Measurements from ENCODE around the gene TGFBR3.
"Not testable (repeated sequence)": the region's sequence is repeated elsewhere in the genome, so short reads cannot be mapped to it uniquely, and the experiment has no call there.

The TGFBR3 gene

DNA sequence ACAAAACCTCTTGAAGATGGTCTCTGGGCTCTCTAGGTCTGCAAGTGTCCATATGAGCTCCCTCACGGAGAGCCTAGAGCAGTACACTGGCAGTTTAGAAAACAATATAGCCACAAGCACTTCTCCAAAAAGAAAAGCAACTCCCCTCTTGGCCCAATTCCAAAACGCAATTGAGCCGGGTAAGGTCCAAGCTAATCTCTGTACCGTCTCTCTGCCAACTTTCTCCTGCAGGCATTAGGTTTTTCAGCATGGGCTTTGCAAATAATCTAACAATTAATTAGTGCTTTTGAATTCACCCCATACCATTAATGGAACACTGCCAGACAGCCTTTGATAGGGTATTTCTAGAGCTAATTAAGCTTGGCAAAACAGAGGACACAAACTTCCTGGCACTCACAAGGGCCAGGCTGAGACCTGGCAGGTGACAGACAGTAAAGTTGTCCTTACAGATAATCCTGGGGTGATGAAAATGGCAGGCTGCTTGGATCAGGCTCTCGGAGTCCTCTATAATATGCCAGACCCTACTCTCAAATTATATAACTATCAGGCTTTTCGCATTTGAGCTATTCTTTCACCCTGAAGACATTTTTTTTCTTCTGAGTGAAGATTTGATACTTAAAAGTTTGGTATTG is 39.8 kb downstream of the TGFBR3 start:
- DNase-seq, result peak; percentile 78

DNA sequence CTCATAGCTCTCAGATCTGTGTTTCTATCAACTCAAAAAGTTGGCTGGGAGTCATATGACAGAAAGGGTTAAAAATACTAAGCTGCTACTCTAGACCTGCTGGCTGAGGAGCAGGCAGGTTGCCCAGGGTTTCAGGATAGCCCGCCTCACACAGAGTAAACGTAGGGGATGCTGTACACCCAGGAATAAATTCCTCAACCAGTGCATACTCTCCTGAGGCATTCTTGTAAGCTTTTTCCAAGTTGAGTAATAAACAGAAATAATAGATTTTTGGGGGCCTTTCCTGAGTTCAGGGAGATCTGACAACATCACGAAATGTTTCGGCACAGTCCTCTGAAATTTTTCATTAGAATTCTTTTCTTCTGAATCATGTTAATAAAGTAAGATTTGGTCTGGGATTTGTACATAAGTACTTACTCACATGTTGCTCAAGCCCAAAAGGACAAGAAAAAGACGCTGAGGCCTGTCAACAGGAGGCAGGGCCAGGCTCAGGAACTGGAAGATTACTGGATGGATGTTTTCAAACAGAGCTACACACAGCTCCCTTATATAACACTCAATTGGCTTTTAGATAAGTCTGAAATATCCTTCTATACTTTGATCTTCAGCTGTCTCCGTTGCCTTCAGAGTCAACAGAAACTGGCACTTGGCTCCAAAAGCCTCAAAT is 41.0 kb downstream of the TGFBR3 start:
- peak; percentile 43 for DNase-seq

DNA sequence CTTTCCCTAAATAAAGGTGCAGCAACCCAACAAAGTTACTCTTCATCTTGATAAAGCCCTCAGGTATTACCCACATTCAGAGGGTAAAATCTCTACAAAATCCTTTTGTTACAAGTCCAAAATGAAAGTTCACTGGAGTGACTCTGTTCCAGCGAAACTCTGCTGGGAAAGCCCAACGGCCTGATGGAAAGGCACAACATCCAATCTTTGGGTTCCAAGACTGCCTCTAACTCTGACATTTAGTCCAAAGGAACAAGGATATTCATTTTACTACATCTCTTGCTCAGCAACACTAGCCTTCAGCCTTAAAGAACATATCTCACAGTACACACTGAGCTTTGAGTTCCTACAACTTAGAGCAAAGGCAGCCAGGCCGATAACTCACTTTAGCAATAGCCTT is 42.1 kb downstream of the TGFBR3 start:
- DNase-seq, result no peak

DNA sequence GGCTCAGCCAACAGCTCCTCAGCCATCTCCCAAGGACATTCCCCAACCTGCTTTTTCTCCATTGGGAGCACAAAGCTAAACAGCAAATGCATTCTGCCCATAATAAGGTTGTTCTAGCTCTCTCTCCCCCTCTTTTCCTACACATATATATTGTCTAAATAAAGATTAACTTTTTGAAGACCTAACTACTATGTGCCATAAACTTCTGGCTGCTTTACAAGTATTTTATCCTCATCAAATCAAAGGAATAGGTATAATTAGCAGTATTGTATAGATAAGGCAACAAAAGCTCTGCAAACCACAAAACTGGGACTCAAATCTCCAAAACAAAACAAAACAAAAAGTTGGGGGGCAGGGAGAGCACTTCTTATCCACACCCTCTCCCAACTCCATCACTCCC is 43.4 kb downstream of the TGFBR3 start:
- DNase-seq, result no peak

DNA sequence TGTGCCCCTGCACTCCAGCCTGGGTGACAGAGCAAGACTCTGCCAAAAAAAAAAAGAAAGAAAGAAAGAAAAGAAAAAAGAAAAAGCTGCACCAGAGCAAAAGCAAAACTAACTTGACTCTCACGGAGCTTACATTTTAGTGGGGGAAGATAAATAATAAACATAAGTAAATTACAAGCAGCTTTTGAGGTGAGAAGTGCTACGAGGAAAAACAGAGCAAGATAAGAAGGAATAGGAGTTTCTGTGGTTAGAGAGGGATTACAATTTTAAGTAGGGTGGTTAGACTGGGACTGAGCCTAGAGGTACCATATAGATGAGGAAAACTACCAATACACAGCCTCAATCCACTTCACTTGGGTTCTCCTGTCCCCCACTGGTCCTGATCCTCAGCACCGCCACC is 43.9 kb downstream of the TGFBR3 start:
- no peak for DNase-seq

DNA sequence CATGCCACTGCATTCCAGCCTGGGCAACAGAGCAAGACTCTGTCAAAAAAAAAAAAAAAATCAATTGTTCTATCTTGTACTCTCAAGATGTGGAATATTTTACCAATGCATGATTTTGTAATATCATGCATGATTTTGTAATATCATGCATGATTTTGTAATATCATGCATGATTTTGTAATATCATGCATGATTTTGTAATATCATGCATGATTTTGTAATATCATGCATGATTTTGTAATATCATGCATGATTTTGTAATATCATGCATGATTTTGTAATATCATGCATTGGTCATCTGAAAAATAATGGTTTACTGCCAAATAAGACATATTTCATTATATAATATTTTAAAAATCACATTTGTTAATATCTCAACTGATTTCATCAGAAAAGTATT is 45.7 kb downstream of the TGFBR3 start:
- DNase-seq, result not testable (repeated sequence)

DNA sequence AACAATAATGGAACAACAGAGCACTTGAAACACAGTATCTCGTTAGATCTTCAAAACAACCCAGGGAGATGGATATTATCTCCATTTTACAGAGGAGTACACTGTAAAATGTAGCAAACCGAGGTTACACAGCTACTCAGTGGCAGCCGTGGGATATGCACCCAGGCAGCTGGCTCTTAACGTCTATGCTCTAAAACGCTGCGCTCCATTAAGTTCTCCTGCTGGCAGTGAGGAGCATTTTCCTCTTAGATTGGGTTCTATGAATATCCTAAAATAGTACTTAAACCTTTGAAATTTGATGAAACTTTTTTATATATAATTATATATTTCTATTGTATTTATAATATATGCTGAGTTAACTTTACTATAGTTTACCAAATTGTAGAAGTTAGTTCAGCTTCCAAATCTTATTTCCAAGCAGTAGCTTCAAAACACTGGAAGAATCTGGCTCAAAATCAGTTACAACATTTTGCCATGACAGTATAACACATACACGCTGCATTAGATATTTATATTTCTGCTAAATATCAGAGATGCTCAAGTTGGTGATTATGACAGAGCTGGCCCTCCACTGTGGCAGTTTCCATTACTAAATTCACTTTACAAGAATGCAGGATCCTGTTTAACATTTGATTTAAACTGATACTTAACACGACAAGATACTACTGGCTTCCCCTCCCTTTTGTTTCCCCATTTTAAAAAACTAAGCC is 49.5 kb downstream of the TGFBR3 start:
- DNase-seq, result no peak

DNA sequence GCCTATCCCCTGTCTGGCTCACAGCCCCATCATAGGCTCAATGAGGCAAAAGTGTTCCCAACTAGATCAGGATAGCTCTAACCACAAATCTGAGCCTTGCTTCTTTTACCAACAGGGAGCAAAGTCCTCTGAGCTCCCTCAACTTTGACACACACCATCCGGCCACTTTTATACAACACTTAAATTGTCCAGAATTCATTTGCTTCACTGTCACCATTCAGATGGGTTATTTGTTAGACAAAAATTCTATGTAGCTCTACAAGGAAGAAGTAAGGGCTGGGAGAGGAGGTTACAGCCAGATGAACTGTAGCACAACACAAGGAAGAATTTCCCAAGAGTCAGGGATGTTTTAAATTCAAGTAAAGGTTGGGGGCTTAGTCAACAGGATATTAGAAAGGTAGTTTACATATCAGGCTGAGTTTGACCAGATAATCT is 50.8 kb downstream of the TGFBR3 start:
- no peak for DNase-seq

DNA sequence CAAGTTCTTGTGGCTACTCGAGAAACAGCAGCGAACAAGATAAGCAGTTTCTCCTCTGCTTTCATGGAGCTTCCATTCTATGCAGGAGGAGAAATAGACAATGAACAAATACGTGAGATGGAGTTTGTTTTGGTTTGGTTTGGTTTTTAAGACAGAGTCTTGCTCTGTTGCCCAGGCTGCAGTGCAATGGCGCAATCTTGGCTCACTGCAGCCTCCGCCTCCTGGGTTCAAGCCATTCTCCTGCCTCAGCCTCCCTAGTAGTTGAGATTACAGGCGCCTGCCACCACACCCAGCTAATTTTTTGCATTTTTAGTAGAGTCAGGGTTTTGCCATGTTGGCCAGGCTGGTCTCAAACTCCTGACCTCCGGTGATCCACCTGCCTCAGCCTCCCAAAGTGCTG is 51.4 kb downstream of the TGFBR3 start:
- not testable (repeated sequence) for DNase-seq

DNA sequence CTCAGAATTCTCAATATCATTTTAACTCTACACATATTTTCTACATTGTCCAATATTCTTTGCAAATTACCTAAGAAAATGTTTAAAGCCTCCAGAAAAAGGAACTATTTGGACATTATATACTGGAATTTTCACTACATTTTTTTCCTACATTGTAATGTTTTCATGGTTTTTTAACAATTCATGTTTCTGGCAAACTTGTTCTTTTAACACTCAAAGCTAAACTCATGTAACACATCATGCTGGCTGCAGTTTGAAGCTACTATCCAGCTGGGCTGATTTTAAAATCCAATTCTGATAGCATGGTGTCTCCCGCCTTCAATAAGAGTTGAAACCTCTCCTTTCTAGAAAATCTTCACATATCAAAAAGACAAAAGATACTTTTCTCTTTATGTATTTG is 52.0 kb downstream of the TGFBR3 start:
- DNase-seq, result no peak

DNA sequence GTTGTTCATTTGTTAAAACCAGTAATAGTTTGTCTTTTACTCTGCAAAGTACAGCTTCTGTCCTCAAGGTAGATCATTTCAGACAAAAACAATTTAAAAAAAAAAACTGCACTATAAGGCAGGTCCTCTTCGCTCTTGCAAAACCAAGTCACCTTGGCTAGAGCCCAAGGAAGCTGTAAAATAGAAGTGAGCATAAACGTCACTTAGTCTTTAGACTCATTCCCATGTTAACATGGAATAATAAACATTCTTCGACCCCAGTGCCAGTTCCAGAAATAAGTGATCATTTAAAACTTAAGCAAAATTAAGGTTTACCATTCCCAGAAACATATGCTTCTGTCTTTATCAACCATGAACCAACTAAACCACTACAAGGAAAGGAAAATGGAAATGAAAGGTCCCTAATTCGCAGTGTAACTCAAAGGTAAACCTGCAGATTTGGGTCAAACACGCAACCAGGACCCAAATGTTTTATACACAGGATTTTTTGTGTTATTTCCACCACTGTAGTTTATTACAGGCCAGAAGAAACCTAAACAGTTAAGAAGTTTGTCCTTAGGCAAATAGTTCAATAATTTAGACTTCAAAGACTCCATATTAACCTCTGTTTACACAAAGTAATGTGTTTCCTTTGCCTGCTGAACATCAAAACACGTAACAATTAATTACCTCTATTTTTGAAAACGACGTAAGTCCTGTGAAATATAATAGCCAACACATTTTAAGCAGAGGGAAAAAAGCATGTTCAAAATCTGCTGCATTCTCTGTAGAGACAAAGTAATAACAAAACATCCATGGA is 54.6 kb downstream of the TGFBR3 start:
- no peak for DNase-seq

DNA sequence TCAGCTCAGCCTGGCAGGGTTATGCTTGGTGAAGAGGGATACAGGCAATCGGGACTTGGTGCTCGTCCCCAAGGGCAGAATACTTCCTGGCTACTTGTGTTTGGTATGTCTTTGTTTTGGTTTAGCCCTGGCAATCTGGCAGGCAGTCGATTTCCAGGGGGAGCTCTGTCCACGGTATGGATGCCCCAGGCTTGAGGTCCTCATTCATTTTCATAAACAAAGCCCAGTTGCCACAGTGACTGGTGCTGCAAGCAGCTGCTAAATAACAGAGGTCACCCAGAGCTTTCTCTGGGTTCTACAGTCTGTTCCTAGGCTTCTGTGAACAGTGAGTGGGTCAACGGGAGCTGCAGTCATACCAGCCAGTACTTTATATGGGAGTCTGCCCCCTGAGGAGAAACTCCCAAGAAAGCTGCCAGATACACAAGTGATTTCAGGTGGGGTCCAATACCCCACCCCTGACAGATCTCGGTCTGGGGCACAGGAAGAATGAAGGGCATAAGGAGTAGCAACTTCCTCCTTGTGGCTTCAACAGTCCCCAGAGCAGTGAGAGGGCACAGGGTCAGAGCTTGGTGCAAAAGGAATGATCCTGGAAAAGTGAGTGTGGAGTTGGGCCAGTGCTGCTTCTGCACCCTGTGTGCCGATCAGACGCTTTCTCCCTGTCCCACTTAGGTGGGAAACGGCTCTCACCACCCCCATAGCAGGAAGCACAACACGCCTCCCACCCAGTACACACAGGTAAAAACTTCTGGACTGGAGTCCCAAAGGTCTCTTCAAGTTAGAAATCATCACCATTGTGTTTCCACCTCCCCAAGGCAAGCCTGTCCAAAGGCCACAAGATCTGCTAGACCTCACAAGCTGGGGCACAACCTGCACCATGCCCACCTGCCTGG is 55.5 kb downstream of the TGFBR3 start:
- DNase-seq, result peak; percentile 88

DNA sequence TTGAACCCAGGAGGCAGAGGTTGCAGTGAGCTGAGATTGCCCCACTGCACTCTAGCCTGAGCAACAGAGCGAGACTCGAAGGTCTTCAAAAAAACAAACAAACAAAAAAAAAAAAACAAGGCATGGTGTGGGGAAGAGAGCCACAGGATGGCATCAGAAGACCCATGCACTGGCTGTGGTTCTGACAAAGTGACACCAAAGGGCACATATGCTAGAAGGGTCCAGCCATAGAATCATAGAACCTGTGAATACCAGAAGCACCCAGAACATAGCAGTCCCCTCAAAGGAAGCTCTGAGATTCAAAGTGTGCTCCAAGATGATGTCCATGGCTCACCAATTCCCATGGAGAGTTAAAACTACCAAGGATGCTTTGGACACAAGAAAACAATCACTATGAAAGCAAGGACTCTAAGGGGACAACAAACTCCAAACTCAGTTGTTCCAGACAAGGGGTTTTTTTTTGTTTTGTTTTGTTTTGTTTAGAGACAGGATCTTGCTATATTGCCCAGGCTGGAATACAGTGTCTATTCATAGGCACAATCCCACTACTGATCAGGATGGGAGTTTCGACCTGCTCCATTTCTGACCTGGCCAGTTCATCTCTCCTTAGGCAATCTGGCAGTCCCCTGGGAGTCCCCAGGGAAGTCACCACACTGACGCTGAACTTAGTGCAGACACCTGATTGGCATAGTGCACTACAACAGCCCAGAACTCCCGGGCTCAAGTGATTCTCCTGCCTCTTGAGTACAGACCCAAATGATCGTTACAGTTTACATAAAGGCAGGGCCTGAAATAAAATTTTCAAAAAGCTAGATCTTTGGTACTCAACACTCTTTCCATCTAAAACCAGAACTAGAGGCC is 56.4 kb downstream of the TGFBR3 start:
- DNase-seq, result no peak

DNA sequence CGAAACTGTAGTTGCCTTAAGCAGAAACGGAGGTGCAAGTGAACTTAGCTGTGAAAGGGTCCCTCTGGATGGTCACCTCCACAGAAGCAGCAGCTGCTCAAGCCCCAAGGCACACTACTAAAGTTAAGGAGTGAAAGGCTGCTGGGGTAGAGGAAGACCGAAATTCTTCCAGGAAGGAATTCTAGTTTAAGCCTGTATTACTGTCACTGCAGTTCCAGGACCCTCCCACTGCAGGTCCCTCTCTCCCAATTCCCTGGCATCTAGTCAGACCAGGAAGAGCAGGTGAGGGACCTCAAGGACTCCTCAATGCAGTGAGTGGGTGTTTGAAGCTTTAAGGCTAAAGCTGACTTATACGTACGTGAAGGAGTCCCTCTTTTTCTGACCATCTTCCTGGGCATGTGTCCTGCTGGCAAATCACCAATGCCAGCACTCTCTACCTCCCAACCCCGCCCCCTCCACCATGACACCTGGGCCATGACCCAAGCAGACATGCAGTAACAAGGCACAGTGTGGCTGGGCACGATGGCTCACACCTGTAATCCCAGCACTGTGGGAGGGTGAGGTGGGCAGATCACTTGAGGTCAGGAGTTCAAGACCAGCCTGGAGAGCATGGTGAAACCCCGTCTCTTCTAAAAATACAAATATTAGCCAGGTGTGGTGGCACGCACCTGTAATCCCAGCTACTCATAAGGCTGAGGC is 57.2 kb downstream of the TGFBR3 start:
- no peak for DNase-seq

DNA sequence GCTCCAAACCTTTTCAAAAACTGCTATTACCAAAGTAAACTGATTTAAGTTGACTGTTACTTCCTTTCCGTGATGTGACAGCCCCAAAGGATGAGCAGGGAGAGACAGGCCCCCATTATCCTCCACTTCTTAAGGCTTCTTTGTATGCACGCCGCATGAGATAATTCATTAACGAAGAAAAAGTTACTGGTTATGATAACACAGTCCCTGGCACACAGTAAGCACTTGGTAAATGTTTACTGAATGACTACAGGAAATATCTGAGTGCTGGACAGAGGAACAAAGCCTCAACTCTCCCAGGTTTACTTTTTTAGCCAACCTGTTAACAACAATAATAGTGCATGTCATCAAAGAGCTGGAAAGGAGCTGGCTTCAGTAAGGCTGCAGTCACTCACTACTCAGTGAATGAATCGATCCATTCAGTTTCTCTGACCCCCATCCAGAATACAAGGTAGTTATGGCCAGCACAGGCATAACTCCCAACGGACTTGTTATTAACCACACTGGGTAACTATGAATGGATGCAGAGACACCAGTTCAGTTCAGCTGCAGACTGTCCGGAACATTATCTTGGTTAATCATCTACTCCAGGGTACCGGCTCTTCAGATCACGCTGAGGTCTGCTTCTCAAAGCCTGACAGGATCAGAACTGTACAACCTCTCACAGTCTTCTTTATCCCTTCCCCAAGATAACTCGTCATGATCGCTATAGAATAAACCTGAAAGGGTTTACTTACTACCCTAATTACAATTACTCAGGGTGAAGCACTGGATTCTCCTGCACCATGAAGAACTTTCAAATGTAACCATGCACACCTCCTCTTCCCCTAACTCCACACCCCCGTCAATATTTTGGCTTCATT is 58.3 kb downstream of the TGFBR3 start:
- no peak for DNase-seq

DNA sequence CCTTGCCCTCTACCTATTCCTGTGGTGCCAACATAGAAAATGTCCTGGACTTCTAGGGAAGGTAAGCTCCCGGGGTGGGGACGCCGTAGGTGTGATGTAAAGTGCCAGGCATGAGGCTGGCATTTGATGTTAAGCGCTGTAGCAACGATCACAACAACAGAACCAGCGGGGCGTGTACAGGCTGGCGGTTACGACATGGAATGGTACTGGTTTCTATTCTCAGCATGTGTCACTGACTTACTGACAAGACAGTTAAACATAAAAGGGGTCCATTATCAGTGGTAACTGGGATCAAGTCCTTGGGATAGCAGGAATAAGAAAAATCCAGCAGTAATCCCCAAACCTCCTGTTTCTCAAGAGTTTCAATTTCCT is 58.9 kb downstream of the TGFBR3 start:
- DNase-seq, result no peak

DNA sequence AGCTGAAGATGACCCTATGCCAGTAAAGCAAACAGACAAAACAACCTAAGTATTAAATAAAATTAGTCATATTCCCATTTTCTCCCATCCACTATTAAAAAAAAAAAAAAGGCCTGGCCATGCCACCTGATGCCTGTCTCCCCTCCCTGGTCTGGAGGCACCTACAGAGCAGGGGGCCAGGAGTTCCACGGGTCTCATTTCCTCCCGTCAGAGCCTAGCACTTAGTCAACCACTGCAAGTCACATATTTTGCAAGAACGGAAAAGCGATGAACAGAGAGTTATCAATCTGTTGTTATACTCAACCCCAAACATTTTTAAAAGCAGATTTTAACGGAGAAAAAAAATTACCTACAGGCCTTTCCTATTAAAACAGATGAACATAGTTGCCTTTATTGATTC is 59.3 kb downstream of the TGFBR3 start:
- no peak for DNase-seq

DNA sequence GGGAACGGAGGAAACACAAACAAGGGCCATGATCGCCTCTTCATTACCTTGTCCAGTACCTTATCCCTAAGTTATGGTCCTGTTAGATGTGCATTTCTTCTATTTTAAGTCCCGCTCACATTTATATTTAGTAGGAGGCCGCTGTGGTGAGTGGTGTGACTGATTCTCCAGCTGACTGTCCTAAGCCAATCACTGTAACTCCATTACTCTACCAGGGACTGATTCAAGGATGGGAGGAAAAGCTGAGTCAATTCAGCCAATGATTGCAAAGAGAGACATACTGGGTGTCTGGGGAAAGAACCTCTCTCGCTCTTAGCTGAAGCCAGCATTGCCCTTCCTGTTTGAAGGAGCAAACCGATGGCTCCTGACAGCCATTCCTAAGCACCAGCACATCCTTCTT is 59.7 kb downstream of the TGFBR3 start:
- DNase-seq, result no peak

DNA sequence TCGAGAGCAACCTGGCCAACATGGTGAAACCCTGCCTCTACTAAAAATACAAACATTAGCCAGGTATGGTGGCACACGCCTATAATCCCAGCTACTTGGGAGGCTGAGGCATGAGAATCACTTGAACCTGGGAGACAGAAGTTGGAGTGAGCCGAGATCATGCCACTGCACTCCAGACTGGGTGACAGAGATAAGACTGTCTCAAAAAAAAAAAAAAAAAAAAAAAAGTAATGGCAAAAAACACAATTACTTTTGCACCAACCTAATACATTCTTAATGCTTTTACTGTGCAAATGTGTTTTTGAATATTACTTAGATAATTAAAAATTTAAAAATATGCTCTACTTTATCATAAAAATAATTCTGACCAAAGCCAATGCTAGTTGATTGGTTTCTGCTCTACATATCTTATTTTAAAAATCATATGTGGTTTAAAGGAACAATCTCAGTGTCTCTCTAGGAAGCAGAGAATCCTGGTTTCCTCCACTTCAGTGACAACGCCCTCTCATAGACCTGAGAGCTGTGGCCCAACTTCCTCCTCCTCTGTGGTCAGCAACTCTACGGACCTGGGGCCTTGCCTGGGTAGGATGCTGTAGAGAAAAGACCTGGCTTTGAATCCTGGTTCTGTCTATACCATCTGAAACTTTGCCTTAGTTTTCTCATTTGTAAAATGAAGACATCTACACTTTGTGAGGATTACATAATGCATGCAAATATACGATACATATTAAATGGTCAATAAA is 64.7 kb downstream of the TGFBR3 start:
- DNase-seq, result no peak

Measured in femur (tissue), 1 donor.